CD4-positive, alpha-beta T cell treated with Interleukin-10 for 1 hour (primary cell): ENCODE data around the gene UBE3C.

ENCODE experiments used
- DNase-seq: peaks from one replicate; pipeline ENCODE4 v3.0.0-alpha.2; 2020

The UBE3C gene

GRCh38 chr7:157183832-157184231, 45.1 kb downstream of the UBE3C start:
- no peak for DNase-seq

DNA sequence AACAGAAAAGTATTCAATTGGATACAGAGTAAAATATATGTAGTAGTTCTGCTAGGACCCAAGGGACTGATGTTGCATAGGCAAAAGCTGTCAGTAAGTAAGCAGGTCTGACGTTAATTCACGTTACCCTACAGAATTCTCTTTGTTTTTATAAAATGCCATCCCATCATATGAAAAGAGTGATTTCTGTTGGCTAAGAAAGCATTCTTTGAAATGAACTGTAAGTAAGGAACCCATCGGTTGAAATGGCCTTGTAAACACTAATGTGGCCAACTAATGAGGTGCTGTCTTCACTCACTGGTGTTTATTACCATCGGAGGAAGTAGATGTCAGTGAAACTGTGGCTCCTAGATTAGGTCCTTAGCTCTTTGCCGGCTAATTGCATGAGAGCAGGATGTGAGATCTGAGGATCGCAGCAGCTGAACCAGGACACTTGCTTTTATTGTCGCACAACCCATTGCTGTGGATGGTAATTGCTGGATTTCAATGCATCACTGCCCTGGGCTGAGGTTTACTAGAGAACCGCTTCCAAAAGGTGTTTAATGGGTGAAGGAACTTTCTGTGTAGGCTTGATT, 49.5 kb downstream of the UBE3C start:
- no peak for DNase-seq

DNA sequence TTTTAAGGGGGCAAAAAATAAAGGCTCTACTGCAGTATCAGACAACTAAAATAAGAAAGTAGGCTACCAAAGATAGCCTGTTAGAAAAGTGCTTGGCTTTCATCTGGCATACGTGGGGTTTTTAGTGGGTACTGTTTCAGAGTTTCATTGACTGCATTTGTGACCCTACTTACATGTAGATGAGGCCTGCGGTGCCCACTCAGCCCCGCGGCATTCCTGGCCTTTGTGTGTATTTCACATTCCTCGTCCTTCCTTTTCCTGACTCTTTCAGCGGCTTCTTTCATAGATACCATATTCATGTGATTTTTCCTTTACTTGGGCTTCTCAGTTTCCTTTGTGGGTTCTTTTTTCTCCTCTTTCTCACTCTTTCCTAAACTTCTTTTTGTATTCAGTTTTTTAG, 50.7 kb downstream of the UBE3C start:
- DNase-seq = no peak

- no peak for DNase-seq
Measured at GRCh38 chr7:157192861-157193260, 54.1 kb downstream of the UBE3C start.

GRCh38 chr7:157193274-157193673, 54.5 kb downstream of the UBE3C start:
- no peak for DNase-seq

GRCh38 chr7:157194948-157195347, 56.2 kb downstream of the UBE3C start:
- DNase-seq = no peak

DNA sequence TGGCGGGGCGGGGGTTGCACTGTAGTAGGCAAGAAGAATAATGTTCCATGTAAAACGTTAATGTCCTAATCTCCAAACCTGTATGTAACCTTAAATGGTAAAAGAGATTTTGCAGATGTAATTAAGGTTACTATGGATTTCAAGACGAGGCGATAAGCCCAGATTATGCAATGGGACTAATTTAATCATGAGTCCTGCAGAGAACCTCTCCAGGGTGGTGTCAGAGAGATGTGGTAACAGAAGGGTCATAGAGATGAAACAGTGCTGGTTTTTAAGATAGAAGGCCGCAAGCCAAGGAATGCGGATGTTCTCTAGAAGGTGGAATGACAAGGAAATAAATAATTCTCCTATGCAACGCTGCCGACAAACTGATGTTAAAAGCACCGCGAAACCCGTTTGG, 57.1 kb downstream of the UBE3C start:
- no peak for DNase-seq

GRCh38 chr7:157204134-157204533, 65.4 kb downstream of the UBE3C start:
- no peak for DNase-seq

DNA sequence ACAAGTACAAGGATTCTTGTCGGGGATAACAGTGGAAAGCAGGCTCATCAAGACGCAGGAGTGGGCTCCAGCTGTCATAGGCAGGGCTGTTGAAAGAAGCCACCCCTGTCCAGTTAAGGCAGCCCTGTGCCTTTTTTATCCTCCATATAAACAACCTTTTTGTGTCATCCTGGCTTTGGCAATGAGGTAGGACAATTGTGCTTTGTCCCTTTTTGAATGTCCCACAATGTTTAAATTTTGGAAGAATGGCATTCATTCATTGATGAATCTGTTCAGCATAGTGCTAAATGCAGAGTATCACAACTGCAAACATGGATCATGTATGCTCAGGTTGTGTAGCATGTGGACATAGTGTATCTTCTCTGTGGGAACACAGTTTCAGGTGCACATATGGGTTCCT, 66.7 kb downstream of the UBE3C start:
- no peak for DNase-seq

DNA sequence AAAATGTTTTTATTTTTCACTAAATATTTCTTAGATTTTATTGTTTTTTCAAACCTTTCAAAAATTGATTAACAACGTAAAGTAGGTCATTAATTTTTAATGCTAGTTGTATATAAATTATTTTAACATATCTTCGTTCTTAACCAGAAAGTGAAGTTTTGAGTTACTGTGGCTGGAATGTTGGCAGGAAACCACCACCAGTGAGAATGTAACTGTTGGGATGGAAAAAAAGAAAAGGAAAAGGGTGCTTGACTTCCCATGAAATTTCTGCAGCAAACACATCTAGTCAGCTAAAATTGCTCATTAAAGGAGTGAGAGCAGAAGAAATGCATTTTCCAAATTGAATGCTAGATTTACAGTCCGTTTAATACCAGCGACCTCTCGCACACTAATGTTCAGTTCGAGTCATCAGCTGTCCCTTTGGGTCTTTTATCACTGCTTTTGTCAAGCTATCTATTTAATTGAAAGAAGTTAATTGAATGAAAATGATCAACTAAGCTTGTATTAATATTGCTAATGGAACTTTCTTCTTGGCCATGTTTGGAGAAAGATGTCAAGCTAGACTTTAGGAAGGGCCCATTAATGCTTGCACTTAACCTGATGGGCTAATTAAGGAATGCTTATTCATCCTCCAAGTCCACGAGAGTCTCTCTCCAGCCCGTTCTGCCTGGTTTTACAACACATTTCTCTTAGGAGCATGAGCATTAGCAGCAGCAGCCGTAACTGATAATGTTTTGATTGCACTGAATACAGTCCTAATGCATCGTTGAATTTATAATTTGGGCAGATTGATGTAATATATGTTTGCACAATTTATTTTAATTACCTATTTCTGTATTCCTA, 70.1 kb downstream of the UBE3C start:
- no peak for DNase-seq

GRCh38 chr7:157210682-157211081, 72.0 kb downstream of the UBE3C start:
- no peak for DNase-seq

DNA sequence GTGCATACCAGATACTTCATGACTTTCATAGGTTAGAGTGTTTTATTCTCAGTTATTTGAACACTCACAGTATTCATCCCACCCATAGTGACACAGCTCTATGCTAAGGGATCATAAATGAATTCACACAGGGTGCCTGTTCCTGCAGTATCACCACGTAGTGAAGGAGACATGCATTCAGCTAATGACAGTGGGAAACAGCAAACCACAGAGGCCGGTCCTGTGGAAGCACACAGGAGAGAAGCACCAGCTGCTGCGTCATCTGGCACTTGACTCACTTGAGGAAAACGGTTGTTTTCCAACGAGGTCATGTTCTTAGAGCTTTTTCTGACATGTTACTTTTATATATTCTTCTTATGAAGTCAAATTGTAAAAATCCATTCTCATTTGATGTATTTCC, 73.0 kb downstream of the UBE3C start:
- no peak for DNase-seq

DNA sequence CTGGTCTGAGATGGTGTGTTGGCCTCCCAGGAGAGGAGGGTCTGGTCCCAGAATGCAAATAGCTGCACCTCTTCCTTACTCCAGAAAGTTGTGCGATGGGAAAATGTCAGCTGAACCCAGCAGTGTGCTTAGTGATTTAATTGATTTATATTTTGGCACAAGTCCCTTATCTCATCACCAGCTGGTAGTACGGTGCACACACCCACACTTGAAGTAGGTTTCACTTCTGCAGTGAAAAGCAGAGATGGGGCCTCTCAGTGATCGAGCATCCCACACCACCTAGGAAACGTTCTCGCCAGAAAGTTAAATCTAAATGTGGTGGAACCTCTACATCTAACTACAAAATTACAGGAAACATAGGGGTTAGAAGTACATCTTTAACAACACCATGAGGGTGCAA, 80.4 kb downstream of the UBE3C start:
- no peak for DNase-seq

DNA sequence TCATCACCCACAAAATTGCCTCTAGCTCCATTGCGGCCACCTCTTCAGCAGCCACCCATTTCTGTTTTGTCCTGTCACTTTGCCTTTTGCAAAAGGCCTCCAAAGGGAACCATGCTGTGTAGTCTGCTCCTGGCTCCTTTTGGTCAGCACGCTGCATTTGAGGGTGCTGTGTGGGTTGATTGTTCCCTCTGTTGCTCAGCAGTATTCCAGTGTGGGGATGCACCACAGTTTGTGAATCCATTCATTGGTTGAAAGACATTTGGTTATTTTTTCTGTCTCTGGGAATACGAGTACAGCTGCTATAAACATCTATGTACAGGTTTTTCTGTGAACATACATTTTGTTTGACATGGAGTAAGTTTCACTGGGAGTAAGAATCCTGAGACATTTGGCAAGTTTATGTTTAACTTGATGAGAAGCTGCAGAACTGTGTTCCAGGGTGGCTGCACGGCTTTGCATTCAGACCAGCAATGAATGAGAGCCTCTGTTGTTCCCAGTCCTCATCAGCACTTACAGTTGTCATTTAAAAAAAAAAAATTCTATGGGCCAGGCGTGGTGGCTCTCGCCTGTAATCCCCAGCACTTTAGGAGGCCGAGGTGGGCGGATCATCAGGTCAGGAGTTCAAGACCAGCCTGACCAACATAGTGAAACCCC, 82.3 kb downstream of the UBE3C start:
- no peak for DNase-seq

DNA sequence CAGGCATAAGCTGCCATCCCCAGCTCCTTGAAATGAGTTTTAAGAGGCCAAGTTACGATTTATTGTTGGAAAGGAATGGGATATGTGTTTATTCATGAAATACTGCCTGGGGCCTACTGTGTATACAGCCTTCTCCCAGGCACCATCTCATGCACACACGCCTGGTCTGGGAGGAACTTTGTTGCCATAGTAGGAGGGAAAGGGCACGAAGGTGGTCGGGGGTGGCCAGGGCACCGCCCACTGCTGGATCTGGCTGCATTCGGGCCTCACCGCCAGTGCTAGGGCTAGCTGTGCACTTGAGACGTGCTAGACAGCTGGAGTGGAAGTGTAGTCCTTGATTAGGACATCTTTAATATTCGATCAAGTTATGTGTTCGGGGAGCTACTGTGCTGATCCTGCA, 84.0 kb downstream of the UBE3C start:
- no peak for DNase-seq

DNA sequence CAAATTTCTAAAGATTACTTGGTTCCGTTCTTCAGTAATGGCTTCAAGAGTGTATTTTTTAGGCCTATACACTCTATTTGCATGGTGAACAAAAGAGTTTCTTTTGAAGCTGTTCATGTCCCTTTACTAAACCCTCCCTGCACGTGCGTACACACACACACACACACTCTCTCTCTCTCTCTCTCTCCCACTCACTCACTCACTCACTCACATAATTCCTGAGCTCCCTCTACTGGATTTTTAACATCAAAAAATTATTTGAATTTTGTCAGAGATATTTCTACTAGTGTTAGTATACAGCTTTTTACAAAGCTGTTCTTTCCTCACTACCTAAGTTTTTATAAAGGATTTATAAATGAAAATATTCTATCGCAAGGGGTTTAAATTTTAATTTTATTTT, 85.9 kb downstream of the UBE3C start:
- no peak for DNase-seq

DNA sequence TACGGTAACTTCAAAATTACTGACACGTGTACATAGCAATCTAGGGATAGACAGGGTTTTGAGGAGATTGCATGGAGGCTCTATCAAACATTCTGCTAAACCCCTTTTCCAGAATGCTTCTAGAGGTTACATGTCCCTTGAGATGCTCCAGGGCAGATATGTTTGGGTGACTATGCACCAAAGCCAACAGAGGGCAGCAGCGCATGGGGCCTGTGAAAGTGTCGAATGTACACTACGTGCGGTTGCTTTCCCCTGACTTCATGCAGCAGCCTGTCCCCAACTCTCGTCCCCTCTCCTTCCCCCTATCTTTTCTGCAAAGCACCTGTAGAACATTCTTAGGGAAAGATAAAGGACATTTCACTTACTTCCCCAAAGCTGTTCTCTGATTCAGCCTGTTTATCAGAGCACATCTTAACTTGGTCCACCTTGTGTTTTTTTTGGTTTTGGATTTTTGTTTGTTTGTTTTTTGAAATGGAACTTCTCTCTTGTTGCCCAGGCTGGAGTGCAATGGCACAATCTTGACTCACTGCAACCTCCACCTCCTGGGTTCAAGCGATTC, 90.2 kb downstream of the UBE3C start:
- peak; percentile 25 for DNase-seq

DNA sequence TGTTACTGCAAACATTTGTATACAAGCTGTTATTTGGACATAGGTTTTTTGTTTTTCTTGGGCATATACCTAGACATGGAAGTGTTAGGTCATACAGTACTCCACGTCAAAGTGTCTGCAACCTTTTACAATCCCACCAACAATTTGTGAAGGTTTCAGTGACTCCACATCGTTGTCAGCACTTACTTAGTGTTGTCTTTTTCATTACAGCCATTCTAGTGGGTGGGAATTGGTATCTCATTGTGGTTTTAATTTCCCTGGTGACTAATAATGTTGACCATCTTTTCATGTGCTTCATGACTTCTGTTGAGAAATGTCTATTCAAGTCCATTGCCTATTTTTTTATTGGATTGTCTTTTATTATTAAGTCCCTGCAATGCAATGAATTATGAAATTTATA, 95.0 kb downstream of the UBE3C start:
- DNase-seq = no peak

- no peak for DNase-seq
Measured at GRCh38 chr7:157234271-157234670, 95.5 kb downstream of the UBE3C start.

- no peak for DNase-seq
Measured at GRCh38 chr7:157235357-157236333, 96.9 kb downstream of the UBE3C start.

DNA sequence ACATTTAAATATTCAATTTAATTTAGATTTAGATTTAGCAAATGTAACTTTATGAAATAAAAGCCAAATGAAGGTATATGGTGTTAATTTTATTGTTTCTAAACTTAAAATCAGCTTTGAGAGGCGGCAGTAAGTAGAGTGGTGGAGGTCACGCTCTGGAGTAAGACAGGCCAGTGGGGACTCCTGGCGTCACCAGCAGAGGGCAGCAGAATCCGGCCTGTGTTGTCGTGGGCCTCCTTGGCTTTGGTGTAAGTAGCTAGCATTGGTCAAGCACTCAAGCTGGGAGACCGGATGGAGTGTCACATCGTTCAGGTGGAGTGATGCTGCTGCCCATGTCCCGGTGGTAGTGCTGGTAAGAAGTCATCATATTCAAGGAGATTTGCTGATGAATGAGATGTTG, 99.4 kb downstream of the UBE3C start:
- no peak for DNase-seq

DNA sequence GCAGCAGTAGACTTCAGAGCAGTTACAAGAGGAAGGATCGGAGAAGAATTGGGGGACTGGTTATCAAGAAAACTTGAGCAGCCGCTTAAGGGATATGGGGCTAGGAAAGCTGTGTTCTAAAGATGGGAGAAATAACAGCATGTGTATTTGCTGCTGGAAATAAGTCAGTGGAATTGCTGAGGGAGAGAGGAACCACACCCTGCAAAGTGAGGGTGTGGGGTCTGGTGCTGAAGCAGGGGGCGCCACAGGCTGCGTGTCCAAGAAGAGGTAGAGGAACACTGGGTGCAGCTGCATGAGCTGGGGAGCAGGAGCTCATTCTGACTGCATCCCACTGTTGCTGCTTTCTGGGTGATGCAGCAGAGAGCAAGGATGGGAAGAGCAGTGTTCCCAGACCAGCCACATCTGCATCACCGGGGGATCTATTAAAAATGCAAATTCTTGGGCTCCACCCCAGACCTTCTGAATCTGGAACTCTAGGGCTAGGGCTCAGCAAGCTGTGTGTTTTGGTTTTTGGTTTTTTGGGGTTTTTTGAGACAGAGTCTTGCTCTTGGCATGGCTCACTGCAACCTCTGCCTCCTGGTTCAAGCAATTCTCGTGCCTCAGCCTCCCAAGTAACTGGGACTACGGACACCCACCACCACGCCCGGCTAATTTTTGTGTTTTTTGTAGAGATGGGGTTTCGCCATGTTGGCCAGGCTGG, 101.0 kb downstream of the UBE3C start:
- no peak for DNase-seq
